ENCODE data around the gene SCN9A.
"Not testable (repeated sequence)": the region's sequence is repeated elsewhere in the genome, so short reads cannot be mapped to it uniquely, and the experiment has no call there.

The SCN9A gene

GRCh38 chr2:166375736-166376487 is at the start of gene SCN9A:
TSS of gene SCN9A (minus strand) at chr2:166375944. CDS start at chr2:166311756, 64,188 bp downstream.
- DNase-seq = no peak

- DNase-seq = no peak
Observed at GRCh38 chr2:166424841-166425240, 49.1 kb upstream of the SCN9A start.

GRCh38 chr2:166419616-166419934 is 43.8 kb upstream of the SCN9A start:
- DNase-seq = no peak

GRCh38 chr2:166418853-166419615 is 43.3 kb upstream of the SCN9A start:
- DNase-seq = no peak

- DNase-seq = no peak
Observed at GRCh38 chr2:166417669-166418068, 41.9 kb upstream of the SCN9A start.

GRCh38 chr2:166413255-166413654 is 37.5 kb upstream of the SCN9A start:
- DNase-seq = no peak

GRCh38 chr2:166411473-166412230 is 35.9 kb upstream of the SCN9A start:
- DNase-seq = no peak

- DNase-seq = no peak
Observed at GRCh38 chr2:166410828-166411472, 35.2 kb upstream of the SCN9A start.

- DNase-seq = not testable (repeated sequence)
Observed at GRCh38 chr2:166407746-166408145, 32.0 kb upstream of the SCN9A start.

- DNase-seq = no peak
Observed at GRCh38 chr2:166406374-166406773, 30.6 kb upstream of the SCN9A start.

GRCh38 chr2:166405569-166405926 is 29.8 kb upstream of the SCN9A start:
- no peak for DNase-seq

GRCh38 chr2:166404831-166405568 is 29.3 kb upstream of the SCN9A start:
- no peak for DNase-seq

GRCh38 chr2:166394245-166394644 is 18.5 kb upstream of the SCN9A start:
- DNase-seq = no peak

- no peak for DNase-seq
Observed at GRCh38 chr2:166393008-166393407, 17.3 kb upstream of the SCN9A start.

- DNase-seq = no peak
Observed at GRCh38 chr2:166388481-166389070, 12.8 kb upstream of the SCN9A start.

GRCh38 chr2:166385313-166385712 is 9.6 kb upstream of the SCN9A start:
- DNase-seq = no peak

GRCh38 chr2:166384774-166385173 is 9.0 kb upstream of the SCN9A start:
- DNase-seq = no peak

- no peak for DNase-seq
Observed at GRCh38 chr2:166382448-166382847, 6.7 kb upstream of the SCN9A start.

- no peak for DNase-seq
Observed at GRCh38 chr2:166380615-166381014, 4.9 kb upstream of the SCN9A start.

GRCh38 chr2:166376873-166377272 is 1.1 kb upstream of the SCN9A start:
- DNase-seq = no peak

GRCh38 chr2:166376488-166376828 is 714 bp upstream of the SCN9A start:
- DNase-seq = no peak

GRCh38 chr2:166375195-166375735 is 479 bp downstream of the SCN9A start:
- no peak for DNase-seq

All from activated effector memory CD4-positive, alpha-beta T cell treated with Interleukin-2 at 50 U/mL for 16 hours (primary cell).